Spleen (tissue), 11 donors: ENCODE results near the gene DDR2. TPM values are rescaled to one million over a fixed set of nuclear protein-coding genes. Genes with fewer than 3 reads are reported as not detected.
"Not testable (repeated sequence)": the region's sequence is repeated elsewhere in the genome, so short reads cannot be mapped to it uniquely, and the experiment has no call there.

Experiments
- DNase-seq: peaks from one replicate; pipeline ENCODE4 v3.0.0-alpha.2; 2020
- H3K27ac ChIP-seq, 8 donors: fragments of 200-600 bp; sonication (generic) in 7 of 8; 1 replicate in 4 of 8; 2 replicates in 4 of 8; pipeline versions ENCODE4 v1.5.0 to v1.8.0; 2016 to 2021; ENCODE audit warnings: inconsistent platforms in 4 of 8, mild to moderate bottlenecking in 4 of 8, moderate library complexity in 1 of 8
- H3K27me3 ChIP-seq, 7 donors: fragments of 200-600 bp; sonication (generic) in 6 of 7; replicated peaks in 1 of 7; 1 replicate in 4 of 7; 2 replicates in 3 of 7; pipeline versions ENCODE4 v1.5.0 to v1.8.0; 2016 to 2021; ENCODE audit warnings: inconsistent platforms in 3 of 7, mild to moderate bottlenecking in 1 of 7
- H3K36me3 ChIP-seq, 6 donors: fragments of 200-600 bp; sonication (generic) in 5 of 6; 1 replicate in 4 of 6; 2 replicates in 2 of 6; pipeline versions ENCODE4 v1.5.0 to v1.8.0; 2016 to 2021; ENCODE audit warnings: inconsistent platforms in 2 of 6
- H3K4me1 ChIP-seq, 6 donors: fragments of 200-600 bp; sonication (generic) in 5 of 6; 1 replicate in 3 of 6; 2 replicates in 3 of 6; pipeline versions ENCODE4 v1.5.0 to v1.8.0; 2016 to 2021; ENCODE audit warnings: inconsistent platforms in 3 of 6
- H3K4me3 ChIP-seq, 8 donors: fragments of 200-600 bp; sonication (generic) in 7 of 8; 1 replicate in 4 of 8; 2 replicates in 4 of 8; pipeline versions ENCODE4 v1.5.0 to v1.8.0; 2016 to 2021; ENCODE audit warnings: inconsistent platforms in 4 of 8, mild to moderate bottlenecking in 4 of 8, moderate library complexity in 2 of 8
- H3K9me3 ChIP-seq, 8 donors: fragments of 200-600 bp; sonication (generic) in 7 of 8; 1 replicate in 4 of 8; 2 replicates in 4 of 8; pipeline versions ENCODE4 v1.5.0 to v1.8.0; 2016 to 2021; ENCODE audit warnings: inconsistent platforms in 4 of 8
- POLR2A ChIP-seq, 3 donors: fragments of 450-650 bp; IDR thresholded peaks; one replicate each; pipeline ENCODE4 v1.5.1; 2017; ENCODE audit warnings: antibody characterized with exemption in 3 of 3, mild to moderate bottlenecking in 1 of 3
- POLR2AphosphoS5 ChIP-seq, 3 donors: sonication (generic); formaldehyde crosslinking; IDR thresholded peaks; one replicate each; pipeline ENCODE4 v1.5.1; 2017; ENCODE audit warnings: antibody characterized with exemption in 3 of 3
- WGBS, 5 donors: extraction: QIAGEN DNeasy Blood & Tissue Kit in 3 of 5; methylation state at CpG; one replicate each; pipeline versions ENCODE4 v1.1.5 to v1.1.7; 2013 to 2018; 5-methylcytosine and 5-hydroxymethylcytosine counted together
- intact Hi-C: fragments of 100-400 bp; cut with DNase I; formaldehyde crosslinking; loops from one replicate; pipeline ENCODE4 v1.15.0; 2023; ENCODE audit warnings: low total_unique reads
- polyA plus RNA-seq, 3 donors: library from polyadenylated mRNA; stranded (reverse); fragments of 200-250 nt; gene quantifications; one replicate each; pipeline ENCODE4 v1.2.1, GENCODE V29; 2013
- total RNA-seq, 7 donors: library from RNA; depleted of rRNA in 3 of 7; stranded (reverse); fragments of >200 nt in 3 of 7; fragmentation: NEBNext Ultra II Directional in 4 of 7; extraction: Animal tissue kit (Norgen Biotek cat#: 25700) in 4 of 7; gene quantifications; one replicate each; pipeline versions ENCODE4 v1.1.0 to v1.2.1, GENCODE V29; 2016 to 2021
- TF ChIP-seq, protein P1 (sequence below), 11 experiments: fragments of 200-600 bp in 7 of 11; fragments of 450-650 bp in 4 of 11; sonication (generic) in 4 of 11; IDR thresholded peaks in 8 of 11; conservative IDR thresholded peaks in 3 of 11; 1 replicate in 7 of 11; 2 replicates in 4 of 11; pipeline versions ENCODE4 v1.4.0 to v1.8.0; 2016 to 2021; ENCODE audit warnings: antibody characterized with exemption in 11 of 11, inconsistent platforms in 4 of 11, mild to moderate bottlenecking in 1 of 11
- donor health status: healthy with polysubstance abuse.
- donor health status: DM: no; HTN: no; CAD: no; lungs with moderate emphysema.
- donor health status: DM: no; HTN: no; CAD: no.
- donor health status: Bipolar disorder and iron deficiency.
- donor health status: healthy.
- donor health status: DM: no; HTN: no; CAD: no.
- donor health status: DM: yes; HTN: yes; CAD: no.

Gene DDR2
- total and polyA plus RNA-seq, 10 donors = 1.1 to 20.8 (median 10.8) TPM

DNA sequence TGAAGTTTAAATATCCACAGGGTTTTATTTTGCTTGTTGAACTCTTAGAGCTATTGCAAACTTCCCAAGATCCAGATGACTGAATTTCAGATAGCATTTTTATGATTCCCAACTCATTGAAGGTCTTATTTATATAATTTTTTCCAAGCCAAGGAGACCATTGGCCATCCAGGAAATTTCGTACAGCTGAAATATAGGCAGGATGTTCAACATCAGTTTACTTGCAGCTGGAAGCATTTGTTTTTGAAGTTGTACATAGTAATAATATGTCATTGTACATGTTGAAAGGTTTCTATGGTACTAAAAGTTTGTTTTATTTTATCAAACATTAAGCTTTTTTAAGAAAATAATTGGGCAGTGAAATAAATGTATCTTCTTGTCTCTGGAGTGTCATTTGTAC is 32.8 kb upstream of the DDR2 start:
- intact Hi-C loops = no loop called here
- H3K4me1 ChIP-seq = no peaks in the 10 kb centered on the region
- TF ChIP-seq POLR2A (IDR thresholded peaks at IDR 0.05) = no peak
- no peak for TF ChIP-seq POLR2AphosphoS5 (IDR thresholded peaks at IDR 0.05)
- TF ChIP-seq, protein P1, sequence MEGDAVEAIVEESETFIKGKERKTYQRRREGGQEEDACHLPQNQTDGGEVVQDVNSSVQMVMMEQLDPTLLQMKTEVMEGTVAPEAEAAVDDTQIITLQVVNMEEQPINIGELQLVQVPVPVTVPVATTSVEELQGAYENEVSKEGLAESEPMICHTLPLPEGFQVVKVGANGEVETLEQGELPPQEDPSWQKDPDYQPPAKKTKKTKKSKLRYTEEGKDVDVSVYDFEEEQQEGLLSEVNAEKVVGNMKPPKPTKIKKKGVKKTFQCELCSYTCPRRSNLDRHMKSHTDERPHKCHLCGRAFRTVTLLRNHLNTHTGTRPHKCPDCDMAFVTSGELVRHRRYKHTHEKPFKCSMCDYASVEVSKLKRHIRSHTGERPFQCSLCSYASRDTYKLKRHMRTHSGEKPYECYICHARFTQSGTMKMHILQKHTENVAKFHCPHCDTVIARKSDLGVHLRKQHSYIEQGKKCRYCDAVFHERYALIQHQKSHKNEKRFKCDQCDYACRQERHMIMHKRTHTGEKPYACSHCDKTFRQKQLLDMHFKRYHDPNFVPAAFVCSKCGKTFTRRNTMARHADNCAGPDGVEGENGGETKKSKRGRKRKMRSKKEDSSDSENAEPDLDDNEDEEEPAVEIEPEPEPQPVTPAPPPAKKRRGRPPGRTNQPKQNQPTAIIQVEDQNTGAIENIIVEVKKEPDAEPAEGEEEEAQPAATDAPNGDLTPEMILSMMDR (IDR thresholded peaks at IDR 0.05 in 8 of 11, conservative IDR thresholded peaks at IDR 0.05 in 3 of 11) = no peak
- H3K36me3 ChIP-seq = peaks cover 0 to 82% (median 11%) of the 10 kb centered on the region in 6 donors
- WGBS, 5 donors = 89 to 94% (median 90%) methylated on average over 1 of the region's 1 CpG
- H3K9me3 ChIP-seq = peaks cover 0 to 5% (median 0%) of the 10 kb centered on the region in 8 donors
- no peak for DNase-seq
- no peaks in the 10 kb centered on the region for H3K27me3 ChIP-seq
- H3K27ac ChIP-seq = no peak overlapping the region
- no peak overlapping the region for H3K4me3 ChIP-seq

DNA sequence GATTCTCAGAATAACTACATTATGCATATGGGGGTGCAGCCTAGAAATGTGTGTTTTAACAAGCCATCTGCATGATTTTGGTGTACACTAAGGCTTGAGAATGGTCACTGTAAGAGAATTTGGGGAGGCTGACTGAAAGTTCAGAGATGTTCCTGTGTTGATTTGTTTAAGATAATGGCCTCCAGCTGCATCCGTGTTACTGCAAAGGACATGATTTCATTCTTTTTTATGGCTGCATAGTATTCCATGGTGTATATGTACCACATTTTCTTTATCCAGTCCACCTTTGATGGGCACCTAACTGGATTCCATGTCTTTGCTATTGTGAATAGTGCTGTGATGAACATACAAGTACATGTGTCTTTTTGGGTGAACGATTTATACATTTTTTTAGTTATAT is 29.1 kb upstream of the DDR2 start:
- H3K27me3 ChIP-seq, H3K27ac ChIP-seq, DNase-seq, intact Hi-C loops, H3K4me1 ChIP-seq, H3K9me3 ChIP-seq, H3K4me3 ChIP-seq: not testable (repeated sequence)
- WGBS, 5 donors = 93 to 100% (median 96%) methylated on average over 2 of the region's 2 CpGs
- H3K36me3 ChIP-seq = peaks cover 0 to 52% (median 5%) of the 10 kb centered on the region in 6 donors

DNA sequence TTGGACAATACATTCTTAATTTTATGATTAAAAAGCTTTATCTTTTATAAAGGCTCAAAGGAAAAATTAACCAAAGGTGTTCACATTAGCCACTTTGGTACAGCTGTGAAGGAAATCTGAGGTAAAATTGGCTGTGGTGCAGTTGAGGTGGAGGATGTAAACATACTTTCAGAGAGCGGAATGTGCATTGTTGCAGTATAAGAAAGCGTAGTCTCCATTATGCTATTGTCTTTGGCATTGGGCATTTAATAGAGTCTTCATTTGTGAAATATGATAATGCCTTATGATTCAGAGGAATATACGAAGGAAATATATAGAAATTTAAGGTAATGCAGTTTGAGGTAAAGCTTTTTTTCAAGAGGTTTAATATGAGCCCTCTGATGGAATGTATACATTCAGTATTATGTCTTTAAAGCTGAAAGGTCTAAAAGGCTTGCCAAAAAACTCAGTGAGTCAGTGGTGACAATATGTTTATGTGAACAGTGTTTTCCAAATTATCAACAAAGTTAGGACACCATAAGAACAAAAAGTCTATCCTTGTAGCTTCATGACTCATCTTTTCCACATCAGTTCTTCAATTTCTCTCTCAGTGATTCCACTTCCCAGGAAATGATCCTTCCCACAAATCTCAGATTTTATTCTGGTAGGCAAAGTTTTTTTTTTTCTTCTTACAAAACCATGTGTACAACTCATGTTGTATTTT is 26.9 kb upstream of the DDR2 start:
- no peak overlapping the region for H3K27ac ChIP-seq
- no peaks in the 10 kb centered on the region for H3K4me1 ChIP-seq
- intact Hi-C loops = no loop called here
- H3K27me3 ChIP-seq = no peaks in the 10 kb centered on the region
- WGBS, 5 donors = 96 to 99% (median 96%) methylated on average over 3 of the region's 3 CpGs
- TF ChIP-seq, protein P1 (IDR thresholded peaks at IDR 0.05 in 8 of 11, conservative IDR thresholded peaks at IDR 0.05 in 3 of 11) = no peak
- TF ChIP-seq POLR2AphosphoS5 (IDR thresholded peaks at IDR 0.05) (no peak), POLR2A (IDR thresholded peaks at IDR 0.05) (no peak)
- H3K9me3 ChIP-seq = peaks cover 0 to 5% (median 0%) of the 10 kb centered on the region in 8 donors
- no peak overlapping the region for H3K4me3 ChIP-seq
- peaks cover 0 to 34% (median 4%) of the 10 kb centered on the region in 6 donors for H3K36me3 ChIP-seq
- DNase-seq = no peak

DNA sequence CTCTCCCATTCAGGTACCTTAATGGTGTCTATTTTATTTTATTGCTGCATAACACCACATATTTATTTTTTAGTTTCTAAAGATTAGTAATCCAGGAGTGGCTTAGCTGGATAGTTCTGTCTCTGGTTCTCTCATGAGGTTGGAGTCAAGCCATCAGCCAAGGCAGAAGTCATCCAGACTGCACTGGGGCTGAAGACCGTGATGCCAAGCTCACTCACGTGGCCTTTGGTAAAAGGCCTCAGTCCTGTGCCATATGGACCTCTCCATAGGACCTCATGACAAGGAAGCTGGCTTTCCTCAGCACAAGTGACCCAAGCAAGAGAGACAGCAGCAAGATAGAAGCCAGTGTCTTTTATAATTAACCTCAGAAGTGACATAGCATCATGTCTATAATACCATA is 23.0 kb upstream of the DDR2 start:
- TF ChIP-seq, protein P1 (IDR thresholded peaks at IDR 0.05 in 8 of 11, conservative IDR thresholded peaks at IDR 0.05 in 3 of 11) = no peak
- Histone ChIP-seq H3K4me1 (peaks cover 0 to 6% (median 2%) of the 10 kb centered on the region in 6 donors), H3K9me3 (no peaks in the 10 kb centered on the region), H3K27ac (no peak overlapping the region), H3K4me3 (no peak overlapping the region), H3K36me3 (peaks cover 0 to 5% (median 0%) of the 10 kb centered on the region in 6 donors), H3K27me3 (no peaks in the 10 kb centered on the region)
- DNase-seq = no peak
- 92 to 98% (median 97%) methylated on average over 2 of the region's 2 CpGs for WGBS, 5 donors
- intact Hi-C loops = no loop called here
